Left lung (tissue), 10 donors: ENCODE results near the gene DAGLA. TPM values are rescaled to one million over a fixed set of nuclear protein-coding genes. Genes with fewer than 3 reads are reported as not detected.

Experiments used
- ATAC-seq: fragments of 200-7000 bp; cut with Tn5 transposase; one replicate; pipeline ENCODE4 v1.9.1; 2020; ENCODE audit warnings: moderate library complexity
- DNase-seq, 4 donors: peaks; one replicate each; pipeline ENCODE4 v3.0.0-alpha.2; 2013 to 2020
- H3K27ac ChIP-seq, 2 donors: fragments of 200-600 bp; sonication (generic) in 1 of 2; one replicate each; pipeline versions ENCODE4 v1.5.0 to v1.8.0; 2020 to 2021
- H3K27me3 ChIP-seq, 2 donors: fragments of 200-600 bp; sonication (generic) in 1 of 2; one replicate each; pipeline versions ENCODE4 v1.5.0 to v1.8.0; 2020 to 2021
- H3K36me3 ChIP-seq, 2 donors: fragments of 200-600 bp; sonication (generic) in 1 of 2; one replicate each; pipeline versions ENCODE4 v1.5.0 to v1.8.0; 2020 to 2021
- H3K4me1 ChIP-seq, 2 donors: fragments of 200-600 bp; one replicate each; pipeline ENCODE4 v1.8.0; 2021
- H3K4me3 ChIP-seq, 2 donors: fragments of 200-600 bp; sonication (generic) in 1 of 2; one replicate each; pipeline versions ENCODE4 v1.5.0 to v1.8.0; 2020 to 2021; ENCODE audit warnings: mild to moderate bottlenecking in 1 of 2
- H3K9me3 ChIP-seq, 2 donors: fragments of 200-600 bp; sonication (generic) in 1 of 2; one replicate each; pipeline versions ENCODE4 v1.5.0 to v1.8.0; 2020 to 2021
- intact Hi-C, 2 donors: fragments of 100-400 bp; cut with DNase I; formaldehyde crosslinking; loops; one replicate each; pipeline versions ENCODE4 v1.11.2 to v1.14.2; 2022
- polyA plus RNA-seq, 6 donors: library from polyadenylated mRNA; unstranded; fragments of 120-200 nt; gene quantifications; one replicate each; pipeline ENCODE4 v1.2.1, GENCODE V29; 2013; ENCODE audit not compliant: insufficient read length in 6 of 6
- total RNA-seq, 2 donors: library from RNA; stranded (reverse); fragmentation: NEBNext Ultra II Directional; extraction: Animal tissue kit (Norgen Biotek cat#: 25700); gene quantifications; one replicate each; pipeline ENCODE4 v1.2.1, GENCODE V29; 2021
- TF ChIP-seq, protein P1 (sequence below), 2 donors: fragments of 200-600 bp; sonication (generic) in 1 of 2; IDR thresholded peaks; one replicate each; pipeline versions ENCODE4 v1.5.0 to v1.8.0; 2021; ENCODE audit warnings: antibody characterized with exemption in 2 of 2
- donor health status: DM: no; HTN: yes; CAD: no.
- donor health status: DM: no; HTN: no; CAD: no.

The DAGLA gene
- total and polyA plus RNA-seq, 8 donors, result 2.2 to 4.3 (median 3.8) TPM

DNA sequence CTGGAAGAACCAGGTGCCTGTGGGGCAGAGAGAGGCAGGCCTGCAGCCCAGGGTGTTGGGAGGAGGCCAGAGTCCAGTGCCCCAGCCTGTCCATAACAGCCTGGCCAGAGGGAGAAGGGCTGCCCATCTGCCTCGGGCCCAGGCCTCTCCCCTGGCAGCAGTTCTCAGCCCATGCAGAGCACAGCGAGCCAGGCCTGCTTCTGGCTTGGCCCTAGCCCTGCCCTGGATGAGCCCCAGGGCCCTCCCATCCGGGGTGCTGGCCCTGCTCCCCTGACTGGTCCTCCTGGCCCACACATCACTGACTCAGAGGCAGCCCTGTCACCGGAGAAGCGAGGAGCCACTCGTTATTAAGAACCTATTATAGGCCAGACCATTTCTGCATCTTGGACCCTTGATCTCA, 52.5 kb downstream of the DAGLA start:
- Histone ChIP-seq H3K4me3 (no peak overlapping the region), H3K36me3 (peaks cover 0 to 19% of the 10 kb centered on the region in 2 donors), H3K4me1 (peaks cover 4% of the 10 kb centered on the region in 2 donors), H3K27me3 (no peaks in the 10 kb centered on the region), H3K27ac (no peak overlapping the region), H3K9me3 (no peaks in the 10 kb centered on the region)
- no peak for DNase-seq
- intact Hi-C loops, result loop anchor here in 1 of 2 donors (5.0 kb wide), 1 partner anchor 50 kb away; the partner anchor contains the start of gene DAGLA
- TF ChIP-seq, protein P1, sequence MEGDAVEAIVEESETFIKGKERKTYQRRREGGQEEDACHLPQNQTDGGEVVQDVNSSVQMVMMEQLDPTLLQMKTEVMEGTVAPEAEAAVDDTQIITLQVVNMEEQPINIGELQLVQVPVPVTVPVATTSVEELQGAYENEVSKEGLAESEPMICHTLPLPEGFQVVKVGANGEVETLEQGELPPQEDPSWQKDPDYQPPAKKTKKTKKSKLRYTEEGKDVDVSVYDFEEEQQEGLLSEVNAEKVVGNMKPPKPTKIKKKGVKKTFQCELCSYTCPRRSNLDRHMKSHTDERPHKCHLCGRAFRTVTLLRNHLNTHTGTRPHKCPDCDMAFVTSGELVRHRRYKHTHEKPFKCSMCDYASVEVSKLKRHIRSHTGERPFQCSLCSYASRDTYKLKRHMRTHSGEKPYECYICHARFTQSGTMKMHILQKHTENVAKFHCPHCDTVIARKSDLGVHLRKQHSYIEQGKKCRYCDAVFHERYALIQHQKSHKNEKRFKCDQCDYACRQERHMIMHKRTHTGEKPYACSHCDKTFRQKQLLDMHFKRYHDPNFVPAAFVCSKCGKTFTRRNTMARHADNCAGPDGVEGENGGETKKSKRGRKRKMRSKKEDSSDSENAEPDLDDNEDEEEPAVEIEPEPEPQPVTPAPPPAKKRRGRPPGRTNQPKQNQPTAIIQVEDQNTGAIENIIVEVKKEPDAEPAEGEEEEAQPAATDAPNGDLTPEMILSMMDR (IDR thresholded peaks at IDR 0.05), result no peak
- ATAC-seq, result no peak

DNA sequence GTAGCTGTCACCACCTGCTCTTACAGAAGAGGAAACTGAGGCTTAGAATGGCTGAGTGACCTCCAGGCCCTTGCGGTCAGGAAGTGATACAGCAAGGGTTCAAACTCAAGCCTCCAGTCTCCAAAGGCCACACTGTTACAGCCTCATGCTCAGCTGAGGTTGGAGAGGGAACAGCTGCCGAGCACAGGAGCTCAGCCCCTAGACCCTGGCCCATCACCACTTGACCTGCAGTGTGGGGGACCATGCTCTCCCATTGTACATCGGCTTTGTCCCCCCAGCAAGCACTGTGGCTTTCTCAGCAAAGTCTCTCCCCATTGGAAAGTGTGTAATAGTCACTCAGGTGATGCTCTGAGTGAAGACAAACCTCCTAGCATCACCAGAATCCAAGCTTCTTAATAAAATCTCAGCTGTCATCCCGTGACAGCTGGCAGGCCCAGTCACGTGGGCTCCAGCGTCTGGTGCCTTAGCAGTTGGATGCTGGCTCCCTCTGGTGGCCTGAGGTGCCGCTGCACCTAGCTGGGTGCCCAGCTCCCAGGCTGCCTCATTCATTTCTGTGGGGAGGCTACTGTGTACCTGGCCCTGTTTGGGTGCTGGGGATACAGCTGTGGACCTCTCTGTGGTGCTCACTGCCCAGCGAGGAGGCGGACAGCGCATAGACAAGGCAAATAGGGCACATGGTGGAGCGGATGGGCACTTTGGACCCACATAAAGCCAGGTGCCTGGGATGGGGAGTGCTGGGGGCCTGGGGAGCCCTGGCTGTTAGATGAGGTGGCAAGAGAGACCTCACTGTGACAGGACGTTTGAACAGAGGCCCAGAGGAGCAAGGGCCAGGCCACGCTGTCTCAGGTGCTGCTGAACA, 53.2 kb downstream of the DAGLA start:
- Histone ChIP-seq H3K9me3 (no peaks in the 10 kb centered on the region), H3K27ac (no peak overlapping the region), H3K4me1 (peaks cover 4% of the 10 kb centered on the region in 2 donors), H3K27me3 (no peaks in the 10 kb centered on the region), H3K4me3 (no peak overlapping the region), H3K36me3 (peaks cover 0 to 19% of the 10 kb centered on the region in 2 donors)
- DNase-seq, result peak; percentile 73 to 96 (median 90)
- TF ChIP-seq, protein P1 (IDR thresholded peaks at IDR 0.05), result peak; percentile 98 to 100
- intact Hi-C loops, result loop anchor here in 1 of 2 donors (5.0 kb wide), 1 partner anchor 51 kb away; the partner anchor contains the start of gene DAGLA
- ATAC-seq, result peak; percentile 84

DNA sequence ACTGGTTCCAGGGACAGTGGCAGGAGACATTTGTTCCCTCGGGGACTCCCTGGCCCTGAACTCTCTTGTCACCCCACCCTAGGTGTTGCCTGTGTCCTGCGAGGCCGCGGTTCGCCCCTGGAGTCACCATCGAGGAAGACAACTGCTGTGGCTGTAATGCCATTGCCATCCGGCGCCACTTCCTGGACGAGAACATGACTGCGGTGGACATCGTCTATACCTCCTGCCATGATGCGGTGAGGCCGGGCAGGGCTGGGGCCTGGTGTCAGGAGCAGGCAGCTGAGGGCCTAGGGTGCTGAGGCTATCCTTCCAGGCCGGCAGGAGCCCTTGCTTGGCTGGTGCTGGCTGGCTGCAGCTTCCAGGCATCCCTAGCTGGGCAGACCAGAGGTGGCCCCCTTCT, 54.6 kb downstream of the DAGLA start:
- TF ChIP-seq, protein P1 (IDR thresholded peaks at IDR 0.05), result no peak

DNA sequence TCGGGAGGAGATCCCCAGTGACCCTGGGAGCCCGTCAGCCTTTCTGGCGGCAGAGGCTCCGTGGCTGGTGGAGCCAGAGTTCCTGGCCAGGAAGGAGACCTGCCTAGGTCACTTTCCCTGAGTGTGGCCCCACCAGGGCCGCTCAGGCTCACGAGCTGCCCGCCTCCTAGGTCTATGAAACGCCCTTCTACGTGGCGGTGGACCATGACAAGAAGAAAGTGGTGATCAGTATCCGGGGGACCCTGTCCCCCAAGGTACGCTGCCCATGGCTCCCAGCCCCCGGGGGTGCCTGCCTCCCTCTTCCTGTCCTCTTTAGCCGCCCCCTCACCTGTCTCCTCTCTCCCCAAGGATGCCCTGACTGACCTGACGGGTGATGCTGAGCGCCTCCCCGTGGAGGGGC, 55.2 kb downstream of the DAGLA start:
- DNase-seq, result no peak
- peaks cover 0 to 26% of the 10 kb centered on the region in 2 donors for H3K36me3 ChIP-seq
- H3K27ac ChIP-seq, result no peak overlapping the region
- no peaks in the 10 kb centered on the region for H3K27me3 ChIP-seq
- TF ChIP-seq, protein P1 (IDR thresholded peaks at IDR 0.05), result no peak
- no peak for ATAC-seq
- no peak overlapping the region for H3K4me3 ChIP-seq
- no peaks in the 10 kb centered on the region for H3K9me3 ChIP-seq
- peaks cover 4% of the 10 kb centered on the region in 2 donors for H3K4me1 ChIP-seq
- intact Hi-C loops, result no loop called here

More for the DNA sequence above, 54.6 kb downstream of the DAGLA start:
- Histone ChIP-seq H3K4me3 (no peak overlapping the region), H3K27me3 (no peaks in the 10 kb centered on the region), H3K4me1 (peaks cover 4% of the 10 kb centered on the region in 2 donors), H3K9me3 (no peaks in the 10 kb centered on the region), H3K36me3 (peaks cover 0 to 20% of the 10 kb centered on the region in 2 donors), H3K27ac (no peak overlapping the region)
- DNase-seq, result no peak
- no peak for ATAC-seq
- intact Hi-C loops, result loop anchor here in 1 of 2 donors (5.0 kb wide), 1 partner anchor 52 kb away; the partner anchor contains the start of gene DAGLA

- TF ChIP-seq, protein P1 (IDR thresholded peaks at IDR 0.05), result no peak
- intact Hi-C loops, result no loop called here
- H3K36me3 ChIP-seq, result peaks cover 0 to 34% of the 10 kb centered on the region in 2 donors
Measured at GRCh38 chr11:61736310-61736709, 56.1 kb downstream of the DAGLA start.

More at GRCh38 chr11:61736310-61736709, 56.1 kb downstream of the DAGLA start:
- no peaks in the 10 kb centered on the region for H3K9me3 ChIP-seq
- no peak overlapping the region for H3K27ac ChIP-seq
- H3K4me3 ChIP-seq, result no peak overlapping the region
- ATAC-seq, result no peak
- no peak for DNase-seq
- peaks cover 4% of the 10 kb centered on the region in 2 donors for H3K4me1 ChIP-seq
- no peaks in the 10 kb centered on the region for H3K27me3 ChIP-seq
